Neuronal stem cell (in vitro differentiated cells): ENCODE measurements around the gene HGF.

ENCODE experiments used
- DNase-seq: peaks from one replicate; pipeline ENCODE4 v3.0.0-alpha.2; 2013; ENCODE audit warnings: low spot score
- H2AFZ ChIP-seq: one replicate; pipeline ENCODE4 v1.6.1; 2013; ENCODE audit warnings: mild to moderate bottlenecking, low read length, inconsistent platforms
- H2AK5ac ChIP-seq: 2 replicates; pipeline ENCODE4 v1.6.1; 2013; ENCODE audit warnings: low read depth, mild to moderate bottlenecking, inconsistent platforms, low read length, moderate library complexity, mixed read lengths
- H2BK120ac ChIP-seq: 2 replicates; pipeline ENCODE4 v1.6.1; 2013; ENCODE audit warnings: low read depth, mild to moderate bottlenecking, inconsistent platforms, low read length, moderate library complexity, mixed read lengths
- H2BK12ac ChIP-seq: one replicate; pipeline ENCODE4 v1.6.1; 2013; ENCODE audit warnings: low read length, inconsistent platforms
- H2BK15ac ChIP-seq: 2 replicates; pipeline ENCODE4 v1.6.1; 2013; ENCODE audit warnings: mild to moderate bottlenecking, low read length, inconsistent platforms, mixed read lengths
- H2BK5ac ChIP-seq: one replicate; pipeline ENCODE4 v1.6.1; 2013; ENCODE audit warnings: inconsistent platforms, mild to moderate bottlenecking, low read length, moderate library complexity
- H3K14ac ChIP-seq: one replicate; pipeline ENCODE4 v1.6.1; 2013; ENCODE audit warnings: low read length, inconsistent platforms
- H3K18ac ChIP-seq: 2 replicates; pipeline ENCODE4 v1.6.1; 2013; ENCODE audit warnings: low read length, inconsistent platforms
- H3K23ac ChIP-seq: 2 replicates; pipeline ENCODE4 v1.6.1; 2013; ENCODE audit warnings: low read depth, mild to moderate bottlenecking, mixed read lengths, low read length, inconsistent platforms; ENCODE audit not compliant: poor library complexity
- H3K27ac ChIP-seq: replicated peaks from 3 replicates; pipeline ENCODE4 v1.5.1; 2013; ENCODE audit warnings: low read length, inconsistent platforms
- H3K27me3 ChIP-seq, 3 experiments: 2 replicates each; pipeline ENCODE4 v1.6.1; 2013; ENCODE audit warnings: low read length in 3 of 3, mild to moderate bottlenecking in 2 of 3, inconsistent platforms in 1 of 3, low read depth in 1 of 3, mixed read lengths in 1 of 3, moderate library complexity in 1 of 3; ENCODE audit not compliant: control insufficient read depth in 3 of 3, insufficient read depth in 3 of 3
- H3K36me3 ChIP-seq, 2 donors: replicated peaks in 1 of 2; 2 replicates each; pipeline ENCODE4 v1.6.1; 2013; ENCODE audit warnings: low read length in 2 of 2; ENCODE audit not compliant: control insufficient read depth in 2 of 2, insufficient read depth in 2 of 2
- H3K4ac ChIP-seq: 2 replicates; pipeline ENCODE4 v1.6.1; 2013; ENCODE audit warnings: inconsistent platforms, mild to moderate bottlenecking, low read length, moderate library complexity
- H3K4me1 ChIP-seq, 2 donors: 1 replicate in 1 of 2; 2 replicates in 1 of 2; pipeline ENCODE4 v1.6.1; 2013; ENCODE audit warnings: low read length in 2 of 2, low read depth in 1 of 2; ENCODE audit not compliant: control insufficient read depth in 2 of 2, insufficient read depth in 1 of 2
- H3K4me2 ChIP-seq: one replicate; pipeline ENCODE4 v1.6.1; 2013; ENCODE audit warnings: mild to moderate bottlenecking, low read length, inconsistent platforms; ENCODE audit not compliant: insufficient read depth, poor library complexity, severe bottlenecking
- H3K4me3 ChIP-seq, 2 donors: 2 replicates each; pipeline ENCODE4 v1.5.1; 2013; ENCODE audit warnings: low read length in 2 of 2, mild to moderate bottlenecking in 2 of 2, inconsistent platforms in 1 of 2, moderate library complexity in 1 of 2
- H3K79me1 ChIP-seq: one replicate; pipeline ENCODE4 v1.6.1; 2013; ENCODE audit warnings: low read depth, mild to moderate bottlenecking, inconsistent platforms, low read length, moderate library complexity
- H3K9ac ChIP-seq: one replicate; pipeline ENCODE4 v1.6.1; 2013; ENCODE audit warnings: mild to moderate bottlenecking, low read depth, low read length, inconsistent platforms; ENCODE audit not compliant: poor library complexity
- H3K9me3 ChIP-seq, 2 donors: replicated peaks in 1 of 2; 2 replicates each; pipeline versions ENCODE3 to v1.6.1; 2013; ENCODE audit warnings: low read length in 2 of 2, mild to moderate bottlenecking in 2 of 2, inconsistent platforms in 1 of 2, low read depth in 1 of 2, mixed read lengths in 1 of 2, moderate library complexity in 1 of 2; ENCODE audit not compliant: control insufficient read depth in 2 of 2, insufficient read depth in 1 of 2
- H4K8ac ChIP-seq: one replicate; pipeline ENCODE4 v1.6.1; 2013; ENCODE audit warnings: low read depth, mild to moderate bottlenecking, inconsistent platforms, low read length, moderate library complexity
- H4K91ac ChIP-seq: one replicate; pipeline ENCODE4 v1.6.1; 2013; ENCODE audit warnings: low read length, low read depth, mild to moderate bottlenecking, inconsistent platforms; ENCODE audit not compliant: poor library complexity
- WGBS, 2 donors: extraction: QIAGEN DNeasy Blood & Tissue Kit; methylation state at CpG; one replicate each; pipeline ENCODE4 v1.1.7; 2013; ENCODE audit warnings: missing lambda C conversion rate in 2 of 2, mixed read lengths in 1 of 2; ENCODE audit not compliant: insufficient read length in 2 of 2, insufficient replicate concordance in 1 of 2; ENCODE audit errors: extremely low coverage in 2 of 2; 5-methylcytosine and 5-hydroxymethylcytosine counted together

The HGF gene

GRCh38 chr7:81780914-81781693 is 11.3 kb upstream of the HGF start:
- Histone ChIP-seq H3K9ac (no peak overlapping the region), H2BK12ac (no peak overlapping the region), H2AK5ac (no peak overlapping the region), H3K79me1 (no peaks in the 10 kb centered on the region), H3K18ac (no peak overlapping the region), H2BK5ac (no peak overlapping the region), H2BK15ac (no peak overlapping the region), H3K4ac (no peak overlapping the region), H3K23ac (no peak overlapping the region), H3K4me1 (no peaks in the 10 kb centered on the region), H2BK120ac (no peak overlapping the region), H3K4me2 (no peak overlapping the region), H2AFZ (peak overlapping the region; percentile 56), H3K27me3 (no peaks in the 10 kb centered on the region), H3K9me3 (no peaks in the 10 kb centered on the region), H3K14ac (no peak overlapping the region), H3K36me3 (no peaks in the 10 kb centered on the region), H4K8ac (no peak overlapping the region), H3K4me3 (no peak overlapping the region), H4K91ac (no peak overlapping the region), H3K27ac (no peak overlapping the region)
- WGBS, 2 donors: no CpG with 5 or more reads among the region's 2 CpGs
- no peak for DNase-seq

GRCh38 chr7:81779706-81780105 is 9.9 kb upstream of the HGF start:
- H3K9ac ChIP-seq: no peak overlapping the region
- no peaks in the 10 kb centered on the region for H3K27me3 ChIP-seq
- H3K18ac ChIP-seq: no peak overlapping the region
- no peak overlapping the region for H2BK12ac ChIP-seq
- no peak overlapping the region for H3K23ac ChIP-seq
- H3K4me1 ChIP-seq: no peaks in the 10 kb centered on the region
- DNase-seq: no peak
- no peak overlapping the region for H4K8ac ChIP-seq
- H3K4me3 ChIP-seq: no peak overlapping the region
- H3K14ac ChIP-seq: no peak overlapping the region
- H2BK5ac ChIP-seq: no peak overlapping the region
- H2AFZ ChIP-seq: no peak overlapping the region
- WGBS, 2 donors: no CpG with 5 or more reads among the region's 4 CpGs
- H3K79me1 ChIP-seq: no peaks in the 10 kb centered on the region
- H3K9me3 ChIP-seq: no peaks in the 10 kb centered on the region
- H4K91ac ChIP-seq: no peak overlapping the region
- H2BK120ac ChIP-seq: no peak overlapping the region
- H3K4me2 ChIP-seq: no peak overlapping the region
- no peaks in the 10 kb centered on the region for H3K36me3 ChIP-seq
- H2BK15ac ChIP-seq: no peak overlapping the region
- no peak overlapping the region for H3K4ac ChIP-seq
- H2AK5ac ChIP-seq: no peak overlapping the region
- H3K27ac ChIP-seq: no peak overlapping the region

- no peak for DNase-seq
- H3K27me3 ChIP-seq: no peaks in the 10 kb centered on the region
- H2AK5ac ChIP-seq: no peak overlapping the region
- H3K27ac ChIP-seq: no peak overlapping the region
- H3K79me1 ChIP-seq: no peaks in the 10 kb centered on the region
- H3K23ac ChIP-seq: no peak overlapping the region
- no peak overlapping the region for H3K4ac ChIP-seq
- H4K8ac ChIP-seq: no peak overlapping the region
- H2BK120ac ChIP-seq: no peak overlapping the region
- no peak overlapping the region for H3K4me3 ChIP-seq
- no peak overlapping the region for H3K9ac ChIP-seq
- no peak overlapping the region for H4K91ac ChIP-seq
- no peak overlapping the region for H3K18ac ChIP-seq
- H3K4me2 ChIP-seq: no peak overlapping the region
- no peaks in the 10 kb centered on the region for H3K9me3 ChIP-seq
- no peak overlapping the region for H2BK15ac ChIP-seq
- H3K14ac ChIP-seq: no peak overlapping the region
- H2BK5ac ChIP-seq: no peak overlapping the region
- H3K36me3 ChIP-seq: no peaks in the 10 kb centered on the region
- H2BK12ac ChIP-seq: no peak overlapping the region
- H3K4me1 ChIP-seq: no peaks in the 10 kb centered on the region
- no peak overlapping the region for H2AFZ ChIP-seq
Measured at GRCh38 chr7:81777697-81778096, 7.8 kb upstream of the HGF start.

GRCh38 chr7:81776948-81777630 is 7.2 kb upstream of the HGF start:
- no peak overlapping the region for H3K14ac ChIP-seq
- no peak overlapping the region for H2BK12ac ChIP-seq
- H3K9ac ChIP-seq: no peak overlapping the region
- H2BK5ac ChIP-seq: no peak overlapping the region
- H2AK5ac ChIP-seq: no peak overlapping the region
- H3K4ac ChIP-seq: no peak overlapping the region
- no peaks in the 10 kb centered on the region for H3K9me3 ChIP-seq
- H3K36me3 ChIP-seq: no peaks in the 10 kb centered on the region
- no peak overlapping the region for H3K27ac ChIP-seq
- no peak overlapping the region for H3K23ac ChIP-seq
- no peak overlapping the region for H2BK15ac ChIP-seq
- no peak overlapping the region for H3K4me3 ChIP-seq
- H3K18ac ChIP-seq: no peak overlapping the region
- no peak for DNase-seq
- H2AFZ ChIP-seq: no peak overlapping the region
- no peak overlapping the region for H4K8ac ChIP-seq
- no peak overlapping the region for H2BK120ac ChIP-seq
- no peaks in the 10 kb centered on the region for H3K4me1 ChIP-seq
- no peak overlapping the region for H3K4me2 ChIP-seq
- no peaks in the 10 kb centered on the region for H3K27me3 ChIP-seq
- WGBS, 2 donors: no CpG with 5 or more reads among the region's 5 CpGs
- no peaks in the 10 kb centered on the region for H3K79me1 ChIP-seq
- H4K91ac ChIP-seq: no peak overlapping the region
